Measurements from ENCODE around the gene CDK5R2.

Gene CDK5R2

DNA sequence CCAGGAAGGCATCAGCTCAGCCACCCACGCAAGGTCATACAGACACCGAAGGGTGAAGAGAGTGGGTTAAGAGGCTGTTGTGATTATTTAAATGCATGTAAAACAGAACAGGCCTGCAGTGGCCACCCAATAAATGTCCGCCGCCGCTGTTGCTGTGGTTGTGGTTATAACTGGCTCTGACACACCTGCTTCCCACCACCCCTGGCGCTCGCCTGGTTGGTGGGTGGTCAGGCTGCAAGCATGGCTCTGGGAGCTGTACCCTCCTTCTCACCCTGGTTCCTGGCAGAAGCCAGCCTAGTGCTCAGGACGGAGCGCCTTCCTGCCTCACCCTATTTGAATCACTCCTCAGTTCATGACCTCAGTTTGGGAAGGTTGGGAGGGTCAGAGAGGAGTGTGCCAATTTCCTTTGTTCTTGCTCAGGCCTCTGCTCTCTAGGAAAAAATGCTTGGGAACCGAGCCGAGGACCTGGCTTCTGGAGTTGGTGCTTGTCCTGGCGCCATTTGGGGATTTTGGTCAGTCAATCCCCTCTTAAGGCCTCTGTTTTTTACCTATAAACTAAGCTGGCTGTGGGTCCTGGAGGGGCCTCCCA, 39.0 kb downstream of the CDK5R2 start:
- H3K4me3 ChIP-seq (ENCODE audit: low read depth, low read length): no peak overlapping the region
- ChIA-PET CTCF (interaction anchor here (0.9 to 12.6 kb wide), 8 partner anchors 9 to 296 kb away, joined by 3 to 227 read pairs (median 5); partner anchors contain the start of gene FEV), POLR2A (no interaction called here)
- no peak for DNase-seq (ENCODE audit: low read depth, low spot score)
- TF ChIP-seq, protein P1, sequence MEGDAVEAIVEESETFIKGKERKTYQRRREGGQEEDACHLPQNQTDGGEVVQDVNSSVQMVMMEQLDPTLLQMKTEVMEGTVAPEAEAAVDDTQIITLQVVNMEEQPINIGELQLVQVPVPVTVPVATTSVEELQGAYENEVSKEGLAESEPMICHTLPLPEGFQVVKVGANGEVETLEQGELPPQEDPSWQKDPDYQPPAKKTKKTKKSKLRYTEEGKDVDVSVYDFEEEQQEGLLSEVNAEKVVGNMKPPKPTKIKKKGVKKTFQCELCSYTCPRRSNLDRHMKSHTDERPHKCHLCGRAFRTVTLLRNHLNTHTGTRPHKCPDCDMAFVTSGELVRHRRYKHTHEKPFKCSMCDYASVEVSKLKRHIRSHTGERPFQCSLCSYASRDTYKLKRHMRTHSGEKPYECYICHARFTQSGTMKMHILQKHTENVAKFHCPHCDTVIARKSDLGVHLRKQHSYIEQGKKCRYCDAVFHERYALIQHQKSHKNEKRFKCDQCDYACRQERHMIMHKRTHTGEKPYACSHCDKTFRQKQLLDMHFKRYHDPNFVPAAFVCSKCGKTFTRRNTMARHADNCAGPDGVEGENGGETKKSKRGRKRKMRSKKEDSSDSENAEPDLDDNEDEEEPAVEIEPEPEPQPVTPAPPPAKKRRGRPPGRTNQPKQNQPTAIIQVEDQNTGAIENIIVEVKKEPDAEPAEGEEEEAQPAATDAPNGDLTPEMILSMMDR (IDR thresholded peaks at IDR 0.05; ENCODE audit: insufficient read depth, low read length, missing control alignments): no peak

DNA sequence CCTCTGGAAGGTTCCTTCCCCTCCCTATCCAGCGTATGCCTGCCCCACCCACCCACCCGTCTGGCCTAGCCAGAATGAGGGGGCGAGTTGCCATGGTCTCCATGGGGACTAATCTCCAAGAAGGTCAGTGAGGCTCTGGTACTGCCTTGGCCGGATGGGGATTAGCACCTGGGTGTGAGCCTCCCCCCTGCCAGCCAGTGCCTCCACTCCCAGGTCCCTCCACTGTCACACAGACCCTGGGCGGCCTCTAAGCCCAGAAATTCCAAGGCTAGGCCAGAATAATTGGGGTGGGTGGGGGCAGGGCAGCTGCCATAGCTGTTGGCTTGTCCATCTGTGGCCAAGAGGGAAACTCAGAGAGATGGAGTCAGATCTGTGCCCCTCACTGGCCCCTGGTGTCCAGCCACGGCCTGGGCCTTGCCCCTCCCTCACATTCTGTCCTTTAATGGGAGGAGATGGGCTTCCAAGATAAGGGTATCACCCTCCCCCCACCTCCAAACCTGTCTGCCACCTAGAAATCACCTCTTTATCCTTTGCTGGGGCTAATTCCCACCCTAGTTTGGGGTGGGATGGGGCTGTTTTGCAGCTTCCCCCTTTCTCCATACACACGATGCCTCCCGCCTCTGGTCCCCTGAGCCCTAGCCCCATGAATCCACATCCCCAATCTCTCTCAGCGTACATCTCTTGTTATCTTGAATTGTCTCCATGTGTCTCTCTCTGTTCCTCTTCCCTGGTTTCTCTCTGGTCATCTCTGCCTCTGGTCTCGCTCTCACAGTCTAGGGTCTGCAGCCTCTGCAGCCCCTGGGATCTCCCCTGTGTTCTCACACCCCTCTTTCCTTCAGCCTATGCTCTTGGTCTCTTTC, 39.8 kb downstream of the CDK5R2 start:
- H3K4me3 ChIP-seq (ENCODE audit: low read depth, low read length): no peak overlapping the region
- TF ChIP-seq, protein P1 (IDR thresholded peaks at IDR 0.05; ENCODE audit: insufficient read depth, low read length, missing control alignments): no peak
- DNase-seq (ENCODE audit: low read depth, low spot score): no peak
- ChIA-PET POLR2A (no interaction called here), CTCF (interaction anchor here (0.8 to 12.6 kb wide), 5 partner anchors 11 to 152 kb away, joined by 3 to 227 read pairs (median 3); partner anchors contain the start of gene FEV)

DNA sequence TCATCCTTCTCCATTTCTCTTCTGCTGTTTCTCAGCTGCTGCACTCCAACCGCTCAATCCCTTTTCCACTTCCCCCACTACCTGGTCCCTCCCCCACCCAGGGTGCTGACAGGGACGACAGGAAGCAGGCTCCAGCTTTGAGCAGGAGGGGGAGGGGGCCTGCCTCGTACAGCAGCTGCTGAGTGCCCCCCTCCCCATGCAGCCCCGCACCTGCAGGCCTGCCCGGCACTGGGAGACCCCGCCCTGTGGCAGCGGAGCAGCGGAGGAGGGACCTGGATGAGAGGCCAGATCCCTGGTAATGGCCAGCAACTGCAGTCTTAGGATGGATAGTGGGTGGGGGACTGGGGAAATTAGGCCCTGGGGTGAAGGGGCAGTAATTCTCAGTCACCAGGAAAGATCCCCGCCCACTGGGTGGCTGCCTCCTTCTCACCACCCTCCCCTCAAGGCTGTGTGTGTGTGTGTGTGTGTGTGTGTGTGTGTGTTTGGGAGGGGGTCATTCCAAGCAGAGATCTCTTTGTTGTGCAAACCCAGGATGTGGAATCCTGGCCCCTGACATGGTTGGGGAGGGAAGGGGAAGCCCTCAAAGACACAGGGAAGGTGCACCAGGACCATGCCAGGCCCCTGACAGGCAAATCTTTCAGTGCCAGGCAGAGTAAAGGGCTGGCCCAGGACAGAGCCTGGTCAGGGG, 40.6 kb downstream of the CDK5R2 start:
- no peak overlapping the region for H3K4me3 ChIP-seq (ENCODE audit: low read depth, low read length)
- no peak for DNase-seq (ENCODE audit: low read depth, low spot score)
- TF ChIP-seq, protein P1 (IDR thresholded peaks at IDR 0.05; ENCODE audit: insufficient read depth, low read length, missing control alignments): no peak
- ChIA-PET POLR2A (no interaction called here), CTCF (interaction anchor here (0.8 to 2.9 kb wide), 2 partner anchors 123 to 155 kb away, joined by 3 to 10 read pairs; no protein-coding TSS in a partner anchor)

DNA sequence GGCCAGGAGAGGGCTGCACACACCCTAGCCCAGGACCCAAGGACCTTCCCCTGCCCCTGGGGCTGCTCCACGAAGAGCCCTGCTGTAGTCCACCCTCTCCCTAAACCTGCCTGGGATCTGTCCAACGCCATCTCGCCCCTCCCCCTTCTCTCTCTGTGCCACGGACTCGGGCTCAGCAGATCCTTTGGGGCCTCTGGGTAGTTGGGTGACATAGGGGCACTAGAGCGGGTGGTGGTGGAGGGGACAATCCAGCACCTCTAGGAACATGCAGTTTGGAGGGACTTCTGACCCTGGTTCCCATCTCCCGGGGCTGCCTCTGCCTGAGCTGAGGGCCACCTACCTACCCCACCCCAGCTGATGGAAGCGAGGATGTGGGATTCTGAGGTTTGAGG, 41.1 kb downstream of the CDK5R2 start:
- DNase-seq (ENCODE audit: low read depth, low spot score): no peak
- ChIA-PET CTCF (interaction anchor here (2.9 kb wide), 1 partner anchor 154 kb away, joined by 10 read pairs; no protein-coding TSS in a partner anchor), POLR2A (no interaction called here)
- TF ChIP-seq, protein P1 (IDR thresholded peaks at IDR 0.05; ENCODE audit: insufficient read depth, low read length, missing control alignments): no peak
- H3K4me3 ChIP-seq (ENCODE audit: low read depth, low read length): no peak overlapping the region

DNA sequence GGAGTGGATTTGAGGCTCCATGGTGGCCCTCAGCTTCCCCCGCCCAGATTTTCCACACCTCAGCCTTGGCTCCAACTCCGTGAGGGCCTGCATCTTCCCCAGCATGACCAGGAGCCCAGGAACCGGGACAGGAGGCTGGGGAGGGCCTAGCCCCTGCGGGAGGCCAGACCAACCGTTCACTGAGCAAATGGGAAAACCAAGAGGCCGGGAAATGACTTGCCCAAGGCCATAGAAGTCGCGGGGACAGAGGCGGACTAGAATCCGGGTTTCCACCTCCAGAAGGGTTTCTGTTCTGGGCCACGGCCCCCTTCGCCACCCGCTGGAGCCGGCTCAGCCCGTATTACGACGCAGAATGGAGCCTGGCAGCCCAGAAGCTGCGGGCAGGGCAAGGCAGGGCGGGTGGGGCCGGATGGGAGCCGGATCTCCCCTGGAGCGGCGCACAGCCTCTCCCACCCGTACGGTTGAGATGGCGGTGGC, 41.7 kb downstream of the CDK5R2 start:
- no peak overlapping the region for H3K4me3 ChIP-seq (ENCODE audit: low read depth, low read length)
- ChIA-PET POLR2A (no interaction called here), CTCF (interaction anchor here (0.8 to 13.5 kb wide), 4 partner anchors 9 to 158 kb away, joined by 3 to 118 read pairs (median 7); no protein-coding TSS in a partner anchor)
- no peak for DNase-seq (ENCODE audit: low read depth, low spot score)
- TF ChIP-seq, protein P1 (IDR thresholded peaks at IDR 0.05; ENCODE audit: insufficient read depth, low read length, missing control alignments): no peak
